ENCODE measurements around the gene CPA3.

Gene CPA3

GRCh38 chr3:148866261-148866660 lies 1.2 kb downstream of the CPA3 start:
- no peaks in the 10 kb centered on the region for H3K4me1 ChIP-seq (ENCODE audit: insufficient read depth, poor library complexity, severe bottlenecking)
- DNase-seq (ENCODE audit: low spot score) = no peak

GRCh38 chr3:148873270-148873927 lies 8.3 kb downstream of the CPA3 start:
- no peak for TF ChIP-seq CTCF (IDR thresholded peaks at IDR 0.05; ENCODE audit: poor library complexity, severe bottlenecking)
- ATAC-seq (ENCODE audit: low read depth) (no peak), DNase-seq (ENCODE audit: low spot score) (no peak)
- H3K4me3 ChIP-seq (ENCODE audit: severe bottlenecking) = no peak overlapping the region
- no peak overlapping the region for H3K27ac ChIP-seq (ENCODE audit: poor library complexity, severe bottlenecking)
- H3K36me3 ChIP-seq (ENCODE audit: low read depth) = no peaks in the 10 kb centered on the region
- no peaks in the 10 kb centered on the region for H3K9me3 ChIP-seq (ENCODE audit: severe bottlenecking)
- H3K4me1 ChIP-seq (ENCODE audit: insufficient read depth, poor library complexity, severe bottlenecking) = no peaks in the 10 kb centered on the region
- no peaks in the 10 kb centered on the region for H3K27me3 ChIP-seq (ENCODE audit: insufficient read depth, poor library complexity, severe bottlenecking)

More at GRCh38 chr3:148866261-148866660, 1.2 kb downstream of the CPA3 start:
- TF ChIP-seq CTCF (IDR thresholded peaks at IDR 0.05; ENCODE audit: poor library complexity, severe bottlenecking) = no peak
- Histone ChIP-seq H3K27ac (ENCODE audit: poor library complexity, severe bottlenecking) (no peak overlapping the region), H3K9me3 (ENCODE audit: severe bottlenecking) (no peaks in the 10 kb centered on the region), H3K36me3 (ENCODE audit: low read depth) (no peaks in the 10 kb centered on the region), H3K4me3 (ENCODE audit: severe bottlenecking) (no peak overlapping the region), H3K27me3 (ENCODE audit: insufficient read depth, poor library complexity, severe bottlenecking) (no peaks in the 10 kb centered on the region)
- no peak for ATAC-seq (ENCODE audit: low read depth)

- H3K36me3 ChIP-seq (ENCODE audit: low read depth) = no peaks in the 10 kb centered on the region
- TF ChIP-seq CTCF (IDR thresholded peaks at IDR 0.05; ENCODE audit: poor library complexity, severe bottlenecking) = no peak
- H3K4me1 ChIP-seq (ENCODE audit: insufficient read depth, poor library complexity, severe bottlenecking) = no peaks in the 10 kb centered on the region
- H3K4me3 ChIP-seq (ENCODE audit: severe bottlenecking) = no peak overlapping the region
- H3K9me3 ChIP-seq (ENCODE audit: severe bottlenecking) = no peaks in the 10 kb centered on the region
- no peak overlapping the region for H3K27ac ChIP-seq (ENCODE audit: poor library complexity, severe bottlenecking)
- ATAC-seq (ENCODE audit: low read depth) = no peak
- H3K27me3 ChIP-seq (ENCODE audit: insufficient read depth, poor library complexity, severe bottlenecking) = no peaks in the 10 kb centered on the region
- DNase-seq (ENCODE audit: low spot score) = no peak
Observed at GRCh38 chr3:148873977-148874376, 8.9 kb downstream of the CPA3 start.

GRCh38 chr3:148878095-148878494 lies 13.0 kb downstream of the CPA3 start:
- Histone ChIP-seq H3K4me1 (ENCODE audit: insufficient read depth, poor library complexity, severe bottlenecking) (no peaks in the 10 kb centered on the region), H3K27ac (ENCODE audit: poor library complexity, severe bottlenecking) (no peak overlapping the region), H3K9me3 (ENCODE audit: severe bottlenecking) (no peaks in the 10 kb centered on the region), H3K27me3 (ENCODE audit: insufficient read depth, poor library complexity, severe bottlenecking) (no peaks in the 10 kb centered on the region), H3K36me3 (ENCODE audit: low read depth) (no peaks in the 10 kb centered on the region), H3K4me3 (ENCODE audit: severe bottlenecking) (no peak overlapping the region)
- no peak for DNase-seq (ENCODE audit: low spot score)
- no peak for ATAC-seq (ENCODE audit: low read depth)
- TF ChIP-seq CTCF (IDR thresholded peaks at IDR 0.05; ENCODE audit: poor library complexity, severe bottlenecking) = no peak

GRCh38 chr3:148879256-148879655 lies 14.2 kb downstream of the CPA3 start:
- ATAC-seq (ENCODE audit: low read depth) (no peak), DNase-seq (ENCODE audit: low spot score) (no peak)
- no peak for TF ChIP-seq CTCF (IDR thresholded peaks at IDR 0.05; ENCODE audit: poor library complexity, severe bottlenecking)
- Histone ChIP-seq H3K36me3 (ENCODE audit: low read depth) (no peaks in the 10 kb centered on the region), H3K9me3 (ENCODE audit: severe bottlenecking) (no peaks in the 10 kb centered on the region), H3K27me3 (ENCODE audit: insufficient read depth, poor library complexity, severe bottlenecking) (no peaks in the 10 kb centered on the region), H3K4me3 (ENCODE audit: severe bottlenecking) (no peak overlapping the region), H3K4me1 (ENCODE audit: insufficient read depth, poor library complexity, severe bottlenecking) (no peaks in the 10 kb centered on the region), H3K27ac (ENCODE audit: poor library complexity, severe bottlenecking) (no peak overlapping the region)

All from RWPE2 (cell line).